ENCODE data around the gene HOOK1. TPM values are rescaled to one million over a fixed set of nuclear protein-coding genes. Genes with fewer than 3 reads are reported as not detected.

The HOOK1 gene
- total RNA-seq, 2 experiments from 2014 or later: 12.9 to 13.3 TPM

DNA sequence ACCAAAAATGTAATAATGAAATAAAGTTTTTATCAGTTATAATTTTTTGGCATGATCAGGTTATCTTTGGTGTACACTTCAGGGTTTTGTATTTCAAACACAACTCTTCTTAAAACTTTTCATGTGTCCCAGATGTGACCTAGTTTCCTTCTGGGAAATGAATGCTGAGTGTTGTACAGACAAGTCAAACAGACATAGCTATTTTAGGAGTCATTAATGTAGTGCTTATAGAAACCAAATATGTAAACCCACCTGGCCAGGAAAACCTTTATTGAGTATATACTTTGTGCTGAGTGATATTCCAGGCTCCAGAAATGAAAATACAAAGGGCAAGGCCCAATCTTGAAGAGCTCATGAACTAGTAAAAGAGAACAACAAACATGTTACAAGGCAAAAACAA is 25.9 kb upstream of the HOOK1 start:
- CTCF ChIA-PET: no interaction called here
- H3K4me3 Mint-ChIP-seq: no peak overlapping the region
- H3K27me3 Mint-ChIP-seq: peaks cover 2% of the 10 kb centered on the region
- POLR2A ChIA-PET: no interaction called here
- intact Hi-C loops (cut with micrococcal nuclease): no loop called here
- no peak overlapping the region for H3K27ac Mint-ChIP-seq
- H3K9me3 Mint-ChIP-seq: peaks cover 26% of the 10 kb centered on the region
- H3K36me3 Mint-ChIP-seq: no peaks in the 10 kb centered on the region
- no peak for DNase-seq
- H3K4me1 Mint-ChIP-seq (ENCODE audit: low read depth): peaks cover 3% of the 10 kb centered on the region

DNA sequence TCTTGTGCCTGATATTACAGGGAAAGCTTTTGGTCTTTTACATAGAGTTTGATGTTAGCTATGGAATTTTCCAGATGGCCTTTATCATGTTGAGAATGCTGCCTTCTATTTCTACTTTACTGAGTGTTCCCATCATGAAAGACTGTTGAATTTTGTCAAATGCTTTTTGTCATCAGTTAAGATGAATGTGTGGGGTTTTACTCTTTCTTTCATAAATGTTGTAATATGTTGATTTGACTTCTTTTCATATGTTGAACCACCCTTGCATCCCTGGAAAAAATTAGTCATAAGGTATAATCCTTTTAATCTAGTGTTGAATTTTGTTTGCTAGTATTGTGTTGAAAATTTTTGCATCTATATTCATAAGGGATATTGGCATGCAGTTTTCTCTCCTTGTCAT is 16.1 kb upstream of the HOOK1 start:
- DNase-seq: no peak
- Mint-ChIP-seq H3K27ac (no peak overlapping the region), H3K4me1 (ENCODE audit: low read depth) (no peaks in the 10 kb centered on the region), H3K4me3 (no peak overlapping the region), H3K27me3 (peaks cover 8% of the 10 kb centered on the region), H3K9me3 (peaks cover 13% of the 10 kb centered on the region), H3K36me3 (peaks cover 1% of the 10 kb centered on the region)
- ChIA-PET POLR2A (no interaction called here), CTCF (no interaction called here)
- intact Hi-C loops (cut with micrococcal nuclease): no loop called here

- POLR2A ChIA-PET: no interaction called here
Measured at GRCh38 chr1:59803458-59804038, 11.2 kb upstream of the HOOK1 start.

DNA sequence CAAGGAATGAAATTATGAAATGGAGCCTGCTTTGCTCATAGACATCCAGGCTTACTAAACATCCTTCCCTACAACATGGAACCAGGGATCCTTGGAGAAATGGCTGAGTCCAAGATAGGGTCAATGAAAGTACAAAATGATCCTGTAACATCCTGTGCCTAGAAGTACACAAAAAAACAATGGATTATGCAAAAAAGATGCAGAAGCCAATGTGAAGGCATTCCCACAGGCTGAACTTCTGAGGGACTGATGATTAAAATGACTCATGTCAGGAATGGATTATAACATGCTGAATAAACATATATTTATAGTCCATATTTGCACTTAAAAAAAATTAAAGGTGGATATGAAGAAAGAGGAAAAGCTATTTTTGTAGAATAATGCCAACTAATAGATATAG is 10.4 kb upstream of the HOOK1 start:
- intact Hi-C loops (cut with micrococcal nuclease): no loop called here
- Mint-ChIP-seq H3K36me3 (no peaks in the 10 kb centered on the region), H3K4me1 (ENCODE audit: low read depth) (no peaks in the 10 kb centered on the region), H3K27ac (no peak overlapping the region), H3K4me3 (no peak overlapping the region), H3K27me3 (peaks cover 14% of the 10 kb centered on the region), H3K9me3 (no peaks in the 10 kb centered on the region)
- ChIA-PET CTCF (no interaction called here), POLR2A (no interaction called here)
- DNase-seq: no peak

More at GRCh38 chr1:59803458-59804038, 11.2 kb upstream of the HOOK1 start:
- no peak overlapping the region for H3K27ac Mint-ChIP-seq
- H3K9me3 Mint-ChIP-seq: no peaks in the 10 kb centered on the region
- DNase-seq: no peak
- no peak overlapping the region for H3K4me3 Mint-ChIP-seq
- no peaks in the 10 kb centered on the region for H3K36me3 Mint-ChIP-seq
- H3K27me3 Mint-ChIP-seq: peaks cover 8% of the 10 kb centered on the region
- no peaks in the 10 kb centered on the region for H3K4me1 Mint-ChIP-seq (ENCODE audit: low read depth)
- CTCF ChIA-PET: no interaction called here
- intact Hi-C loops (cut with micrococcal nuclease): no loop called here

GRCh38 chr1:59805554-59805953 is 9.2 kb upstream of the HOOK1 start:
- H3K4me1 Mint-ChIP-seq (ENCODE audit: low read depth): no peaks in the 10 kb centered on the region
- CTCF ChIA-PET: no interaction called here

GRCh38 chr1:59814180-59814900 is 409 bp upstream of the HOOK1 start:
- Mint-ChIP-seq H3K27me3 (peaks cover 5% of the 10 kb centered on the region), H3K27ac (peak overlapping the region; percentile 75), H3K9me3 (no peaks in the 10 kb centered on the region), H3K4me1 (ENCODE audit: low read depth) (peaks cover 7% of the 10 kb centered on the region), H3K4me3 (peak overlapping the region; percentile 80), H3K36me3 (no peaks in the 10 kb centered on the region)
- peak; percentile 92 for DNase-seq
- CTCF ChIA-PET: no interaction called here
- intact Hi-C loops (cut with micrococcal nuclease): loop anchor here (1.0 to 10.0 kb wide), 5 partner anchors 110 to 1270 kb away; partner anchors contain the start of genes CYP2J2, JUN, NFIA and OMA1
- POLR2A ChIA-PET: interaction anchor here (0.8 kb wide), 1 partner anchor 41 kb away, joined by 3 read pairs; no protein-coding TSS in a partner anchor

More at GRCh38 chr1:59805554-59805953, 9.2 kb upstream of the HOOK1 start:
- no peak for DNase-seq
- Mint-ChIP-seq H3K4me3 (no peak overlapping the region), H3K36me3 (no peaks in the 10 kb centered on the region), H3K9me3 (no peaks in the 10 kb centered on the region), H3K27ac (no peak overlapping the region), H3K27me3 (peaks cover 18% of the 10 kb centered on the region)
- POLR2A ChIA-PET: no interaction called here
- intact Hi-C loops (cut with micrococcal nuclease): no loop called here

DNA sequence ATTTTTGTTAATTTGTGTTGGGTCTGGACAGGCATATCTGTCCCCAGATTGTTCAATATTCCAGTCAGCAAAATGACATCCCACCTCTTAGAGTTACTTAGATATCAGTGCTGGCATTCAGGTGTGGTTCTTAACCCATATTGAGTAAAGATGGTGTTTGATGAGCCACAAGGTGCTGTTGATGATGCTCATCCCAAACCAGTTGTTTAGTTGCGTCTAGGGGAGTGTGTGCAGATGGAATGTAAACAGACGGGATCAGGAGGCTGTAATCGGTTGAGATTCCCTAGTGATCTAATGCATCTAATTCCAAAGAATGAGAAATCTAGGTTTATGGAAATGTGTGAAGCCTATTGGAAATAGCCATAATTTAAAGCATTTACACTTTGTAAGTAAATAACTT is 1.1 kb downstream of the HOOK1 start:
- H3K27me3 Mint-ChIP-seq: peaks cover 1% of the 10 kb centered on the region
- intact Hi-C loops (cut with micrococcal nuclease): loop anchor here (10.0 kb wide), 3 partner anchors 109 to 1271 kb away; partner anchors contain the start of genes CYP2J2, NFIA and OMA1
- no peaks in the 10 kb centered on the region for H3K9me3 Mint-ChIP-seq
- no peak for DNase-seq
- peaks cover 7% of the 10 kb centered on the region for H3K4me1 Mint-ChIP-seq (ENCODE audit: low read depth)
- H3K36me3 Mint-ChIP-seq: no peaks in the 10 kb centered on the region
- no peak overlapping the region for H3K27ac Mint-ChIP-seq
- ChIA-PET POLR2A (no interaction called here), CTCF (no interaction called here)
- H3K4me3 Mint-ChIP-seq: no peak overlapping the region

DNA sequence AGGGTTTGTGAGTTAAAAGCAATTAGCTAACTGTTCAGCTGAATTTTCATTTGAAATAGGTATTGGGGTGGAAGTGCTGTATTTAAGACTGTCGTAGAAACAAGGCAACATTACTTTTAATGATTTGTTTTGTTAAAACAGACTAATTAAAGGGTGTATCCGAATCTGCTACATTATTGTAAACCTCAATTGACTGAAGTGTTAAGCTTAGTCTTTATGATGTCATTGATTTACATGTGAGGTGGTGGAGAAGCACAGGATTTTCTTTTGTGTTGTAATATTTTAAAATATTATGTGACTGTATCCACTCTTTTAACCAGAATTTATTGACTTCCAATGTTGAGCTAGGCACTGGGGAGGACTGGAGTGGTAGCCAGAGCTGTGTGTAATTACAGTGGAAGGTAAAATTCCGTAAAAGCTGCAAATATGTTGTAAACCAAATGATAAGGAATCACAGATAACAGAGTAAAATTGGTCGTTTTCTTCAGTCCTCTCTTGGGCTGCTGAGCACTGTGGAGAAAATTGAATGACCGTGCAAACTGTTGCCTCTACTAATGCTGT is 1.6 kb downstream of the HOOK1 start:
- Mint-ChIP-seq H3K27ac (no peak overlapping the region), H3K36me3 (no peaks in the 10 kb centered on the region), H3K4me1 (ENCODE audit: low read depth) (peaks cover 7% of the 10 kb centered on the region), H3K27me3 (peaks cover 1% of the 10 kb centered on the region), H3K9me3 (no peaks in the 10 kb centered on the region), H3K4me3 (no peak overlapping the region)
- ChIA-PET CTCF (no interaction called here), POLR2A (no interaction called here)
- intact Hi-C loops (cut with micrococcal nuclease): loop anchor here (10.0 kb wide), 3 partner anchors 108 to 1272 kb away; partner anchors contain the start of genes CYP2J2, NFIA and OMA1
- no peak for DNase-seq

GRCh38 chr1:59819566-59820438 is 5.1 kb downstream of the HOOK1 start:
- no peaks in the 10 kb centered on the region for H3K4me1 Mint-ChIP-seq (ENCODE audit: low read depth)
- intact Hi-C loops (cut with micrococcal nuclease): loop anchor here (10.0 kb wide), 3 partner anchors 105 to 1275 kb away; partner anchors contain the start of genes CYP2J2, NFIA and OMA1
- H3K4me3 Mint-ChIP-seq: no peak overlapping the region
- no peaks in the 10 kb centered on the region for H3K9me3 Mint-ChIP-seq
- no peak overlapping the region for H3K27ac Mint-ChIP-seq
- DNase-seq: no peak
- ChIA-PET CTCF (no interaction called here), POLR2A (no interaction called here)
- no peaks in the 10 kb centered on the region for H3K27me3 Mint-ChIP-seq
- H3K36me3 Mint-ChIP-seq: peaks cover 3% of the 10 kb centered on the region

GRCh38 chr1:59827055-59827643 is 12.4 kb downstream of the HOOK1 start:
- Mint-ChIP-seq H3K4me1 (ENCODE audit: low read depth) (peaks cover 3% of the 10 kb centered on the region), H3K9me3 (no peaks in the 10 kb centered on the region), H3K36me3 (peaks cover 11% of the 10 kb centered on the region), H3K27ac (no peak overlapping the region), H3K4me3 (no peak overlapping the region), H3K27me3 (no peaks in the 10 kb centered on the region)
- ChIA-PET CTCF (no interaction called here), POLR2A (no interaction called here)
- intact Hi-C loops (cut with micrococcal nuclease): no loop called here
- DNase-seq: no peak

DNA sequence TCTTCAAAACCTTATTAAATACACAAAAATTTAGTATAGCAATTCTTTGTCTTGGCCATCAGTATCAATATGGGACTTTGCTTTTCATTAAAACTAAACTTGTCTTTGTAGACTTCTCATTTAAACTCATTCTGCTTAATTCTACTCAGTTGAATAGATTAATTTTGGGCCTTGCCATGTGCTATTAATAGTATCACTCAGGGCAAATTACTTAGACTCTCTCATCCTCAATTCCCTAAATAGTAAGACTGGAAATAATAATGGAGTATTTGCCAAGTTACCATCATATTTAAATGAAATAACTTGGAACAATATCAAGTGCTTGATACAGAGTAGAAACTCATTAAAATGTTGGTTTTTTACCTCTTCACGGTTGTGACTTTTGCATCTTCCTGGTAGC is 13.4 kb downstream of the HOOK1 start:
- H3K27me3 Mint-ChIP-seq: no peaks in the 10 kb centered on the region
- no peak overlapping the region for H3K4me3 Mint-ChIP-seq
- H3K9me3 Mint-ChIP-seq: no peaks in the 10 kb centered on the region
- CTCF ChIA-PET: no interaction called here
- intact Hi-C loops (cut with micrococcal nuclease): no loop called here
- H3K4me1 Mint-ChIP-seq (ENCODE audit: low read depth): peaks cover 3% of the 10 kb centered on the region
- POLR2A ChIA-PET: no interaction called here
- H3K27ac Mint-ChIP-seq: no peak overlapping the region
- no peak for DNase-seq
- H3K36me3 Mint-ChIP-seq: peaks cover 11% of the 10 kb centered on the region

GRCh38 chr1:59831529-59831928 is 16.8 kb downstream of the HOOK1 start:
- intact Hi-C loops (cut with micrococcal nuclease): no loop called here
- Mint-ChIP-seq H3K27ac (no peak overlapping the region), H3K4me1 (ENCODE audit: low read depth) (peaks cover 3% of the 10 kb centered on the region), H3K36me3 (peaks cover 7% of the 10 kb centered on the region), H3K4me3 (no peak overlapping the region), H3K27me3 (no peaks in the 10 kb centered on the region), H3K9me3 (no peaks in the 10 kb centered on the region)
- ChIA-PET CTCF (no interaction called here), POLR2A (no interaction called here)
- no peak for DNase-seq
